Measurements from ENCODE around the gene RAET1G.

- TF ChIP-seq POLR2A (IDR thresholded peaks at IDR 0.05): no peak
- TF ChIP-seq, protein P1, sequence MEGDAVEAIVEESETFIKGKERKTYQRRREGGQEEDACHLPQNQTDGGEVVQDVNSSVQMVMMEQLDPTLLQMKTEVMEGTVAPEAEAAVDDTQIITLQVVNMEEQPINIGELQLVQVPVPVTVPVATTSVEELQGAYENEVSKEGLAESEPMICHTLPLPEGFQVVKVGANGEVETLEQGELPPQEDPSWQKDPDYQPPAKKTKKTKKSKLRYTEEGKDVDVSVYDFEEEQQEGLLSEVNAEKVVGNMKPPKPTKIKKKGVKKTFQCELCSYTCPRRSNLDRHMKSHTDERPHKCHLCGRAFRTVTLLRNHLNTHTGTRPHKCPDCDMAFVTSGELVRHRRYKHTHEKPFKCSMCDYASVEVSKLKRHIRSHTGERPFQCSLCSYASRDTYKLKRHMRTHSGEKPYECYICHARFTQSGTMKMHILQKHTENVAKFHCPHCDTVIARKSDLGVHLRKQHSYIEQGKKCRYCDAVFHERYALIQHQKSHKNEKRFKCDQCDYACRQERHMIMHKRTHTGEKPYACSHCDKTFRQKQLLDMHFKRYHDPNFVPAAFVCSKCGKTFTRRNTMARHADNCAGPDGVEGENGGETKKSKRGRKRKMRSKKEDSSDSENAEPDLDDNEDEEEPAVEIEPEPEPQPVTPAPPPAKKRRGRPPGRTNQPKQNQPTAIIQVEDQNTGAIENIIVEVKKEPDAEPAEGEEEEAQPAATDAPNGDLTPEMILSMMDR (IDR thresholded peaks at IDR 0.05): no peak
Observed at GRCh38 chr6:149901444-149902140, 21.3 kb downstream of the RAET1G start.

Measured in tibial nerve (tissue), 3 donors.